Head of caudate nucleus (tissue), 42 donors: ENCODE measurements around the gene HERPUD1.

Experiments
- DNase-seq, 42 donors: peaks; one replicate each; pipeline versions ENCODE4 v3.0.0 to v3.0.0-alpha.2; 2020 to 2021; ENCODE audit warnings: mixed read lengths in 7 of 42
- intact Hi-C: fragments of 100-400 bp; cut with DNase I; formaldehyde crosslinking; loops from one replicate; pipeline ENCODE4 v1.15.0; 2022

Gene HERPUD1

DNA sequence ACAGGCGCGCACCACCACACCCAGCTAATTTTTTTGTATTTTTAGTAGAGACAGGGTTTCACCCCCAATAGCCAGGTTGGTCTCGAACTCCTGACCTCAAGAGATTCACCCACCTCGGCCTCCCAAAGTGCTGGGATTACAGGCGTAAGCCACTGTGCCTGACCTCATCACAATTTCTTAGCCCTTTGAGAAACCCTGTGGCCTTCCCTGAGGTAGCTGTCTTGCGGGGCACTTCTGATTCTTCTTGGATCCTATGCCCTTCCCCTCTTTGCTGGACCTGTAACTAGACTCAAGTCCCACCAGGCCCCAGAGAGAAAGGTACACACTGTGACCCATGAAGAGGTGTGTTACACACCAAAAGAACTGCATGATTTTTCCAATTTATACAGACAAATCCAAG is 16.3 kb downstream of the HERPUD1 start:
- DNase-seq: peak in 3 of 42 donors; percentile 3 to 13 (median 6)
- intact Hi-C loops: no loop called here

DNA sequence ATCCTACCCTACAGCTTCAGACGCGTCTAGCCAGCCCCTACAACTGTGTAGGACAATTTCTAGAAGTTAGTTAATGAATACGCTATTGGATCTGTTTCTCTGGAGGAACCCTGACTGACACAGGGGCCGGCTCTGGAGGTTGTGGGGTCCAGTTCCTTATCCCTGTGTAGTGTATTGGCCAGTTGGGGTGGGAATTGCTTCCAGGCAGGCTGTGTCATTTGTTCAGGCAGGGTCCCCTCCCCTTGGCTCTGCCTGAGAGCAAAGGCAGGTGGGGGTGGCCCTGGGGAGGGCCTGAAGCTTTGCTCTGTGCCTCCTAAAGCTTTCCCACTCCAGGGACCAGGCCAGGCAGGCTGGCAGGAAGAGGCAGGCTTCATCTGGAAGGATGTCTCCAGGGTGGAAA is 18.1 kb downstream of the HERPUD1 start:
- peak in 1 of 42 donors; percentile 10 for DNase-seq
- intact Hi-C loops: no loop called here

GRCh38 chr16:56950455-56950854 is 18.5 kb downstream of the HERPUD1 start:
- intact Hi-C loops: no loop called here
- DNase-seq: peak in 1 of 42 donors; percentile 11

DNA sequence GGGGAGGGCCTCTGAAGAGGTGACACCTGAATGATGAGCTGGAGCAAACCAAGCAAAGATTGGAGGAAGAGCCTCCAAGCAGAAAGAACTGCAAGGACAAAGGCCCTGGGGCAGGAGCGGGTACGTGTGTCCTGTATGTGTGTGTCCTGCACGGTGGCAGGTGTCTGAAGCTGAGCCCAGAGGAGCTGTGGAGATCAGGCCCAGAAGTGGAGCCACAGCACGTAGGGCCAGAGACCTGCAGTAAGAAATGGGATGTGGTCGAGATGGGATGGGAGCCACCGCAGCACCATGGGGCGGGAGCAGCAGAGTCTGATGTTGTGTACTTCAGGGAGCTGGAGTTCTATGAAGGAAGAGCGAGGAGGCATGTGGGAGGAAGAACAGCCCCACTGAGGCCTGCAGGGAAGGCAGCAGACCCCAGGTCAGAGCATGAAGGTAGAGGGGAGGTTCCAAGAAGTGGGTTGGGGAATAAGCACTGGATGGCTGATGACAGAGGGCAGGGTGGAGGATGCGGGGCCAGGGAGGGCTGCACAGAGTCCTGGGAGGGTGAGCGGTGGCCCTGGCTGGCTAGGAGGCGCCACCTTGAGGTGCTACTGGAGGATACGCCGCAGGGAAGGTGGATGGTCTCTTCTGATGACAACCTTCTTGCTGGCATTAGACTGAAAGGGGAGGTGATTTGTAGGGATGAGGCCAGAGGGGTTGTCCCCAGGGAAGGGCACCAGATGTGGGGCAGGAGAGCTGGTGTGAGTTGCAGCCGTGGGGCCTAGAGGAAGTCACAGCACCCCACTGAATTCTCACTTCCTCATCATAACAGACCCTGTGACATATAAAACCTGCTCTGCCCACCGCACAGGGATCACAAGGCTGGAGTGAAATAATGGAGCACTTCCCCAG is 19.2 kb downstream of the HERPUD1 start:
- intact Hi-C loops: no loop called here

GRCh38 chr16:56953006-56953405 is 21.1 kb downstream of the HERPUD1 start:
- DNase-seq: no peak
- intact Hi-C loops: no loop called here

More for the DNA sequence above, 19.2 kb downstream of the HERPUD1 start:
- DNase-seq: peak in 17 of 42 donors; percentile 20 to 61 (median 34)

GRCh38 chr16:56956076-56956475 is 24.1 kb downstream of the HERPUD1 start:
- no peak for DNase-seq
- intact Hi-C loops: no loop called here

DNA sequence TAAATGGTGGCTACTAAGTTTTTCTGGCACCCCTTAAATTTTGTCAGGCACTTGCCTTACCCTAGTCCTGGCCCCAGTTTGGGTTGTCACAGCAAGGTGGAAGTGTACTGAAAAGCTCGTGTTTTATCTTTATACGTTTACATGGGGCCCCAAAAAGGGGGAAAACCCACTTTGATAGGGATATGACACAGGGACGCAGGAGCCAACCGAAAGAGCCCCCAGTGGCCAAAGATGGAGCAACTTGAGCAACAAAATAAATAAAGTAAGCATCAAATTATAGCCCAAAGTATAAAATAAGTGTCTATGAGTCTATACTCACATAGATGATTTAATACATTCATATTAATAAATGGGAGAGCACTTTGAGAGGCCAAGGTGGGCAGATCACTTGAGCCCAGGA is 24.8 kb downstream of the HERPUD1 start:
- no peak for DNase-seq
- intact Hi-C loops: no loop called here

DNA sequence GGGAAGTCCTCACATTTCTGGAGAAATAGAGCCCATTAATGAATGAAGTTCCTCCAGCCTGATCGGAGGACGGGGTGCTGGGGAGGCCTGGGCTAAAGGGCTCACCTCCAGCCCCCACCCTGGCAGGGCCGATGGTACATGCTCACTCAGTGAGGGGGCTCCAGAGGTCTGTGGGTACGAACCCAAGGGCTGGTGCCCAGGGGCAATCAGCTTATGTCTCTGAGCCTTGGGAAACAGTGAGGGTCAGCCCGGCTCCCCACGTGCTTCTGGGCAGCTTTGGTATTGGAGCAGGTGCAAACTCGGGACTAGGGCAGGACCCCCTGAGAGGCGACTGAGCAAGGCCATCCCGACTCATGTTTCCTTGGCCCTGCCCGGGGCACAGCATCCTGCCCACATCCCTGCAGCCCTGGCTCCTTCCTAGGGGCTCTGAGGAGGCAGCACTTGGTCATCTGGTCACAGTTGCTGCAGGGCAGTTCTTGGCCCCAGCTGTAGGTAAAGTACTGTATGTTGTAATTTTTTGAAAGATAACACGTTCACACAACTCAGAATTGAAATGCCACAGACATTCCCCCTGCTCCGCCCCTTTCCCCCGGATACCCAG is 28.8 kb downstream of the HERPUD1 start:
- no peak for DNase-seq
- intact Hi-C loops: no loop called here

DNA sequence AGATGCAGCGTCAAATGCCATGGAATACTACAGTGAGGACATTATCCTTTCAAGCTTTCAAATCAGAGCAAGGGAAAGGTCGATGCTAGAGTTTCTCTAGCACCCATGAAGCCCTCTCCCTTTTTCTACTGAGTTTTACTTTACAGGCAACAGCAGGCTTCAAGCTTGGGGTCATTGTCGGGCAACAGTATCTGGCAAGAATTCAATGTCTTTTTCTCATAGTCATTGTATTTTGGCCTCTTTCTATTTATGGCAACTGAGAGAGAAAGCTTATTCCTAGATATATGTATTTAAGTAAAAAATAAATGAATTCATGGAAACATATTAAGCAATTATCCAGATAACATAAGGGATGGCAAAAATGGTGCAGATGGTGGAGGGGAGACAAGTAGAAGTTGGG is 29.4 kb downstream of the HERPUD1 start:
- intact Hi-C loops: no loop called here
- no peak for DNase-seq

GRCh38 chr16:56961851-56962281 is 29.9 kb downstream of the HERPUD1 start, which contains the start of gene CETP:
CETP (plus strand) TSS chr16:56961950; CDS start chr16:56961980, 30 bp downstream.
- DNase-seq: no peak
- intact Hi-C loops: no loop called here

GRCh38 chr16:56964243-56965148 is 32.6 kb downstream of the HERPUD1 start:
- DNase-seq: peak; percentile 55 to 91 (median 80)
- intact Hi-C loops: no loop called here

DNA sequence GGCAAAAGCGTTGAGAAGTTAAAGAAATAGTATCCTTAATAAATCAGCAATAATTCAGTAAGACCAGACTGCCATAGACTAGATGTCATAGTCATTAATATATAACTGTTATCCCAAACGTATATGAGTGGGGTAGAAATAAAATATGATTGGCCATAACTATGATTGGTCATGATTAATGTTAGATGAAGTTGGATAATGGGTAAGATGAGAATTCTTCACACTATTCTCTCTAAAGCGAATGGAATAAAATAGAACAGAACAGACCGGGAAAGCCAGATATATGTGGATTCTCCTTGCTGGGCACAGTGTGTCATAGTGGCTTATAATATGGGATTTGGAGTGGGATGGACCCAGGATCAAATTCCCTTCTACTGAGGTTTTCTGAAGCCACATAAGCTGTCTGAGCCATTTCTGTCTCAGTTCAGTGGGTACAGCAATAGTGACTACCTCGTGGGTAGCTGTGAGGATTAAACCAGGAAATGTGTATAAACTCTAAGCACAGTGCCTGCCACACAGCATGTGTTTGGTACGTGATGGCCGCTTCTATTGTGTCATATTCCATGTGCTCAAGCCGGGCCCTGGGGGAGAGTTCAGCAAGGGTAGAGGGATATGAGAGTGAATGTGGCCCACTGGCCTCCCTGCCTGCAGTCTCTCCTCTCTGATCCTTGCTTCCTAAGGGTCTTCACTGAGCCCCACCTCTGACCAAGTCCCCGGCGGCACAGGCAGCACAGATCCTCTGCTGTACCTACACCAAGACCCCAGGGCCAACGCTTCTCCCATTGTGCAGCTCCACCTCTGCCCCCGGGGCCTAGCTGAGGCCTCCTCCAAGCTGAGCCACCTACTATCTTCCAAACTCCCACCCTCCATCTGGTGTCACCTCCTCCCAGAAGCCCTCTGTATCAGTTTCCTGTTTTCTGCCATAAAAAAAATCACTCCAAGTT is 33.5 kb downstream of the HERPUD1 start:
- DNase-seq: peak in 21 of 42 donors; percentile 16 to 58 (median 40)
- intact Hi-C loops: no loop called here

- intact Hi-C loops: no loop called here
- no peak for DNase-seq
These were observed 34.1 kb downstream of the HERPUD1 start for GRCh38 chr16:56966093-56966475.

DNA sequence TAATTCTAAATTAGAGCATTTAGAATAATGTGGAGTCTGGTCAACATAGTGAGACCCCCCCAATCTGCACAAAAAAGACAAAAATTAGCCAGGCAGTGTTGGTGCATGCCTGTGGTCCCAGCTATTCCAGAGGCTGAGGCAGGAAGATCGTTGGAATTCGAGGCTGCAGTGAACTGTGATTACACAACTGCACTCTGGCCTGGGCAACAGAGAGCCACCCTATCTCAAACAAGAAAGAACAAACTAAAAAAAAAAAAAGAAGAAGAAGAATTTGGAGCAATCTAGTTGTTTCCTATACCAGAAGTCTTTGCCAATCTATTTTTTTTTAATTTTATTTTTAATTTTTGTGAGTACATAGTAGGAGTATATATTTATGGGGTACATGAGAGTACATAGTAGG is 35.8 kb downstream of the HERPUD1 start:
- intact Hi-C loops: no loop called here

DNA sequence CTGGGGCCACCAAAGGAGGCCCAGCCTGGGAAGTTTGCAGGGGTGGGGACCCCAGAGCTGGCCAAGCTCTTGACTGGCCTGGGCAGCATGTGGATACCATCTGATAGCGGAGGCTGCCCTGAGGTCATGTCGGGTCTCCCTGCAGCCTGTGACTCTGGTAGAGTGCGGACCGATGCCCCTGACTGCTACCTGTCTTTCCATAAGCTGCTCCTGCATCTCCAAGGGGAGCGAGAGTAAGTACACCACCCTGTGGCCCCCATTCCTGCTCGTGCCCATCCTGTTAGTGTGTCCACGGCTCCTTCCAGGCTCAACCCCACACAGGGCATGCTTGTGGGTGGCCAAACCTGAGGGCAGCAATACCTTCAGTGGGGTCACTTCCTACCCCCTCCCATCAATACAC is 37.8 kb downstream of the HERPUD1 start:
- no peak for DNase-seq
- intact Hi-C loops: no loop called here

More for the DNA sequence above, 35.8 kb downstream of the HERPUD1 start:
- DNase-seq: no peak

DNA sequence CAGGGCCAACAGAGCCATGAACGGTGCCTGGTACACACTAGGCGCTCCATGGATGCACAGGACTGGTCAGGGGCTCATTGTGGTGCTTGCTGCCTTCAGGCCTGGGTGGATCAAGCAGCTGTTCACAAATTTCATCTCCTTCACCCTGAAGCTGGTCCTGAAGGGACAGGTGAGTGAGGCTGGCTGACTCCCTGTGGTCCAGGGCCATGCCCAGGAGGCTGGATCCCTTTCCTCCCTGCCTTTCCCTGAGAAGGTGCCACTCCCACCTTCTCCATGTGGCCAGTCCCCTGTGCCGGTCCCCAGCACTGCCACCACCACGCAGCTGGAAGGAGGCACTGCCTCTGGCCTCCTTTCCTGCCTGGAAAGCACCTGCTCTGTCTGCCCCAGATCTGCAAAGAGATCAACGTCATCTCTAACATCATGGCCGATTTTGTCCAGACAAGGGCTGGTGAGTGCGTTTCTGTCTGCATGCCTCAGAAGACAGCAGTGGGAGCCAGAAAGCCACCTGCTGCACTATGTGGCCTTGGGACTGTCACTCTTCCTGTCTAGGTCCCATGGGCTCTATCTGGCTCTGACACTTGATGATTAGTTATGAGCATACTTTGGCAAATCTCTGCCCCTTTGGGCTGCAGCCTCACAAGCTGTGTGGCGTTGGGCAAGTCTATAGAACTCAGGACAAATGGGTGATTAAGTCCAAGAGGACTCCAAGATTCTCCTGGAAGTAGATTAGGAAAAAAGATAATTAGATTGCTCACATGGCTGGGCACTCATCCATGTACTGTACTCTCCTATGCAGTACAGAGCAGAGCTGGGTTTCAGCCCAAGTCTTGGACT is 39.2 kb downstream of the HERPUD1 start:
- intact Hi-C loops: no loop called here
- DNase-seq: no peak

DNA sequence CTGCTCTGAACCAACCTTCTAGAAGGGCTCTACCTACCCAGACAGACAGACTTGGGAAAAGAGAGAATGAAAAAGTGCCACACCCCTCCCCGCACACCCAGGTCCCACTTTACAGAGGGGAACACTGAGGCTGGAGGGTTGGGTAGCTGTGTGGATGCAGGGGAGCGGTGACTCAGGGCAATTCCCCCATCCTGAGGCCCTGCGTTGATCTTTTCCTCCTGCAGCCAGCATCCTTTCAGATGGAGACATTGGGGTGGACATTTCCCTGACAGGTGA is 39.8 kb downstream of the HERPUD1 start:
- intact Hi-C loops: no loop called here
- no peak for DNase-seq
